ENCODE data around the gene DFFA.
"Not testable (repeated sequence)": the region's sequence is repeated elsewhere in the genome, so short reads cannot be mapped to it uniquely, and the experiment has no call there.

The DFFA gene

GRCh38 chr1:10504249-10504648 is 31.9 kb upstream of the DFFA start:
- no peak for DNase-seq (ENCODE audit: low read depth)

- no peak for DNase-seq (ENCODE audit: low read depth)
Observed at GRCh38 chr1:10502206-10502605, 29.9 kb upstream of the DFFA start.

GRCh38 chr1:10498231-10498630 is 25.9 kb upstream of the DFFA start:
- DNase-seq (ENCODE audit: low read depth), result no peak

- DNase-seq (ENCODE audit: low read depth), result no peak
Observed at GRCh38 chr1:10497109-10497508, 24.8 kb upstream of the DFFA start.

GRCh38 chr1:10495952-10496351 is 23.6 kb upstream of the DFFA start:
- DNase-seq (ENCODE audit: low read depth), result no peak

GRCh38 chr1:10495475-10495817 is 23.1 kb upstream of the DFFA start:
- no peak for DNase-seq (ENCODE audit: low read depth)

- peak; percentile 56 for DNase-seq (ENCODE audit: low read depth)
Observed at GRCh38 chr1:10494754-10495474, 22.6 kb upstream of the DFFA start.

- DNase-seq (ENCODE audit: low read depth), result no peak
Observed at GRCh38 chr1:10494418-10494753, 22.1 kb upstream of the DFFA start.

- no peak for DNase-seq (ENCODE audit: low read depth)
Observed at GRCh38 chr1:10490286-10490970, 18.1 kb upstream of the DFFA start.

GRCh38 chr1:10489291-10490055 is 17.1 kb upstream of the DFFA start:
- DNase-seq (ENCODE audit: low read depth), result no peak

- no peak for DNase-seq (ENCODE audit: low read depth)
Observed at GRCh38 chr1:10484521-10484920, 12.2 kb upstream of the DFFA start.

GRCh38 chr1:10480614-10481013 is 8.3 kb upstream of the DFFA start:
- DNase-seq (ENCODE audit: low read depth), result no peak

- no peak for DNase-seq (ENCODE audit: low read depth)
Observed at GRCh38 chr1:10479296-10479695, 7.0 kb upstream of the DFFA start.

- DNase-seq (ENCODE audit: low read depth), result no peak
Observed at GRCh38 chr1:10475510-10475909, 3.2 kb upstream of the DFFA start.

GRCh38 chr1:10474613-10475507 is 2.5 kb upstream of the DFFA start, which contains the start of gene PEX14:
Gene PEX14 (plus strand): TSS chr1:10474950. CDS start chr1:10474967, 17 bp downstream.
- DNase-seq (ENCODE audit: low read depth), result peak; percentile 72

GRCh38 chr1:10474309-10474612 is 1.9 kb upstream of the DFFA start:
- DNase-seq (ENCODE audit: low read depth), result not testable (repeated sequence)

GRCh38 chr1:10473145-10473765 is 926 bp upstream of the DFFA start:
- no peak for DNase-seq (ENCODE audit: low read depth)

- no peak for DNase-seq (ENCODE audit: low read depth)
Observed at GRCh38 chr1:10471411-10472219, 714 bp downstream of the DFFA start.

- DNase-seq (ENCODE audit: low read depth), result no peak
Observed at GRCh38 chr1:10470043-10470442, 2.3 kb downstream of the DFFA start.

GRCh38 chr1:10467078-10467477 is 5.3 kb downstream of the DFFA start:
- no peak for DNase-seq (ENCODE audit: low read depth)

- no peak for DNase-seq (ENCODE audit: low read depth)
Observed at GRCh38 chr1:10459184-10459583, 13.1 kb downstream of the DFFA start.

All from stimulated activated CD8-positive, alpha-beta memory T cell treated with anti-CD3 and anti-CD28 coated beads, Interleukin-12 subunit alpha, Interleukin-12 subunit beta, amount 100 ng/mL, for 4 hours (primary cell).